ENCODE data around the gene IRF7.
A peak's percentile ranks its signal among the peaks of the same experiment; 100 is the strongest.
"Not testable (repeated sequence)": the region's sequence is repeated elsewhere in the genome, so short reads cannot be mapped to it uniquely, and the experiment has no call there.

IRF7 gene

DNA sequence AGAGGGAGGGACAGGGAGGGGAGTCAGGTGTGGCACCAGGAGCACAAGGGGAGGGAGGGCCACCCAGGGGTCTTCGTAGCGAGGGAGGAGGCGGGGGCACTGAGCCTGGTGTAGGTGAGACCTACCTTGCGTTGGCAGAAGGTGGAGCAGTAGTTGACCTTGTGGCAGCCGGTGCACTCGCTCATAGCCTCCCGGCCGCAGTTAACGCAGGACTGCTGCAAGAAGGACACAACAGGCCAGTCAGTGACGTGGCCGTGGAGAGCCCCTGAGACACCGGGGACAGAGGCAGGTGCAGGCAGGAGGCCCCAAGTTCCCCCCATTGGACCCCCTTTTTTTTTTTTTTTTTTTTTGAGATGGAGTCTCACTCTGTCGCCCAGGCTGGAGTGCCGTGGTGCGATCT, 38.1 kb upstream of the IRF7 start:
- H3K4me1 ChIP-seq (ENCODE audit: insufficient read depth, low read length): no peaks in the 10 kb centered on the region
- no peaks in the 10 kb centered on the region for H3K27me3 ChIP-seq (ENCODE audit: insufficient read depth, low read length)
- H3K9me3 ChIP-seq (ENCODE audit: insufficient read depth, low read depth, low read length): no peaks in the 10 kb centered on the region
- no peak overlapping the region for H3K4me3 ChIP-seq (ENCODE audit: low read length)
- no peak overlapping the region for H3K9ac ChIP-seq (ENCODE audit: low read depth, low read length)
- no peak overlapping the region for H3K27ac ChIP-seq (ENCODE audit: low read length)
- H3K36me3 ChIP-seq (ENCODE audit: insufficient read depth, low read depth, low read length): peaks cover 11% of the 10 kb centered on the region; the same call in 1 of the 2 replicates

DNA sequence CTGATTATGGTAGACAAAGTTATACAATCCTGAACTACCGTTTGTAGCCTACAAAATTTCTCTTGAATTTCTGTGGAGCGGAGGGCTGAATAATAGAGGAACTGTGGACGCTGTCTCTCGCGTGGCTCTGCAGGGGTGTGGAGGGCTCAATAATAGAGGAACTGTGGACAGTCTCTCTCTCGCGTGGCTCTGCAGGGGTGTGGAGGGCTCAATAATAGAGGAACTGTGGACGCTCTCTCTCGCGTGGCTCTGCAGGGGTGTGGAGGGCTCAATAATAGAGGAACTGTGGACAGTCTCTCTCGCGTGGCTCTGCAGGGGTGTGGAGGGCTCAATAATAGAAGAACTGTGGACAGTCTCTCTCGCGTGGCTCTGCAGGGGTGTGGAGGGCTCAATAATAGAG, 37.4 kb upstream of the IRF7 start:
- H3K9me3 ChIP-seq (ENCODE audit: insufficient read depth, low read depth, low read length); H3K4me1 ChIP-seq (ENCODE audit: insufficient read depth, low read length); H3K27ac ChIP-seq (ENCODE audit: low read length); H3K9ac ChIP-seq (ENCODE audit: low read depth, low read length); H3K4me3 ChIP-seq (ENCODE audit: low read length); H3K27me3 ChIP-seq (ENCODE audit: insufficient read depth, low read length): not testable (repeated sequence)
- peaks cover 11% of the 10 kb centered on the region; the same call in 1 of the 2 replicates for H3K36me3 ChIP-seq (ENCODE audit: insufficient read depth, low read depth, low read length)

GRCh38 chr11:650482-650881, 34.7 kb upstream of the IRF7 start:
- peaks cover 4% of the 10 kb centered on the region; the same call in 1 of the 2 replicates for H3K36me3 ChIP-seq (ENCODE audit: insufficient read depth, low read depth, low read length)
- no peak overlapping the region for H3K4me3 ChIP-seq (ENCODE audit: low read length)
- no peaks in the 10 kb centered on the region for H3K4me1 ChIP-seq (ENCODE audit: insufficient read depth, low read length)
- H3K9ac ChIP-seq (ENCODE audit: low read depth, low read length): no peak overlapping the region
- no peaks in the 10 kb centered on the region for H3K9me3 ChIP-seq (ENCODE audit: insufficient read depth, low read depth, low read length)
- no peak overlapping the region for H3K27ac ChIP-seq (ENCODE audit: low read length)
- no peaks in the 10 kb centered on the region for H3K27me3 ChIP-seq (ENCODE audit: insufficient read depth, low read length)

- not testable (repeated sequence) for H3K9ac ChIP-seq (ENCODE audit: low read depth, low read length); H3K4me1 ChIP-seq (ENCODE audit: insufficient read depth, low read length); H3K9me3 ChIP-seq (ENCODE audit: insufficient read depth, low read depth, low read length); H3K4me3 ChIP-seq (ENCODE audit: low read length); H3K27ac ChIP-seq (ENCODE audit: low read length); H3K36me3 ChIP-seq (ENCODE audit: insufficient read depth, low read depth, low read length); H3K27me3 ChIP-seq (ENCODE audit: insufficient read depth, low read length)
These were observed 32.0 kb upstream of the IRF7 start for GRCh38 chr11:647672-648158.

GRCh38 chr11:646214-646613, 30.5 kb upstream of the IRF7 start:
- Histone ChIP-seq H3K9ac (ENCODE audit: low read depth, low read length) (no peak overlapping the region), H3K4me1 (ENCODE audit: insufficient read depth, low read length) (no peaks in the 10 kb centered on the region), H3K27me3 (ENCODE audit: insufficient read depth, low read length) (peaks cover 4% of the 10 kb centered on the region; the same call in 1 of the 2 replicates), H3K36me3 (ENCODE audit: insufficient read depth, low read depth, low read length) (peaks cover 4% of the 10 kb centered on the region; the same call in 1 of the 2 replicates), H3K9me3 (ENCODE audit: insufficient read depth, low read depth, low read length) (no peaks in the 10 kb centered on the region), H3K4me3 (ENCODE audit: low read length) (no peak overlapping the region), H3K27ac (ENCODE audit: low read length) (no peak overlapping the region)

GRCh38 chr11:645536-645935, 29.8 kb upstream of the IRF7 start:
- Histone ChIP-seq H3K36me3 (ENCODE audit: insufficient read depth, low read depth, low read length) (peaks cover 4% of the 10 kb centered on the region; the same call in 1 of the 2 replicates), H3K9ac (ENCODE audit: low read depth, low read length) (no peak overlapping the region), H3K27ac (ENCODE audit: low read length) (no peak overlapping the region)

DNA sequence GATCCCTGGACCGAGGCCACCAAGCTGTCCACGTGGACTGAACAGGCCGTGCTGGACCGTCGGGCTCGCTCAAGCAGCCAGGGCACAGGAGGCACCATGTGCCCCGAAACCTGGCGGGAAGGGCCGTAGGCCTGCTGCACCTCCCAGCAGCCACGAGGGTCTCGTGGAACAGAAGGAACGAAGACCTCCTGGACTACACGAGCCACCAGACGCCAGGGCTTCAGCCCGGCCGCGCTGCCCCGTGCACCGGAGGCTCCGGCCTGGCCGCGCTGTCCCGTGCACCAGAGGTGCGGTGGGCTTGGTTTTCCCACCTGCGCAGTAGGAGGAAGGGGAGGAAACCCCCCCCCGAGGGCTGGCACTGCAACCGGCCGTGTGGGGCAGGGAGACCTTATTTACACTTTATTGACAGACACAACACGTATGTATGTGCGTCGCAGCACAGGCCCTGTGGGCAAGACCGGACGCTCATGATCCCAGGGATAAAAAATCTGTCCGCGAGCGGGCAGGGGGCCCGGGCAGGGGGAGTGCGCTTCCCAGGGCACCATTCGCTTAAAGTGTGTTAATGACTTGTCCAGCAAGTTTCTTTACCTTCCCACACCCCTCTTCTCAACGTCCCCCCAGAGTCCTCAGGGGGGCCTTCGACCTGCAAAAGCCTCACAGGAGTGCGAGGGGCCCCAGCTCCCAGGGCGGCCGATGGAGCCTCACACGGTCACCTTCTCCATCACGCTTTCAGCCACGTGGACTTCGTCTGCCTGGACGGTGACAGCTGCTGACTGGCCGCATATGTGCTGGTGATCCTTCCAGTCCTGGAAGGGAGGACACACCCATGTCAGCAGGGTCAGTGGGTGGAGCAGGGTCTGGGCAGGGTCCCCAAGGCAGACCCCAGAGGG, 28.3 kb upstream of the IRF7 start:
- Histone ChIP-seq H3K36me3 (ENCODE audit: insufficient read depth, low read depth, low read length) (no peaks in the 10 kb centered on the region), H3K27me3 (ENCODE audit: insufficient read depth, low read length) (peaks cover 23% of the 10 kb centered on the region), H3K4me1 (ENCODE audit: insufficient read depth, low read length) (no peaks in the 10 kb centered on the region), H3K4me3 (ENCODE audit: low read length) (no peak overlapping the region), H3K9ac (ENCODE audit: low read depth, low read length) (no peak overlapping the region), H3K27ac (ENCODE audit: low read length) (no peak overlapping the region), H3K9me3 (ENCODE audit: insufficient read depth, low read depth, low read length) (no peaks in the 10 kb centered on the region)

More at GRCh38 chr11:645536-645935, 29.8 kb upstream of the IRF7 start:
- no peak overlapping the region for H3K4me3 ChIP-seq (ENCODE audit: low read length)
- peaks cover 11% of the 10 kb centered on the region; the same call in 1 of the 2 replicates for H3K27me3 ChIP-seq (ENCODE audit: insufficient read depth, low read length)
- no peaks in the 10 kb centered on the region for H3K4me1 ChIP-seq (ENCODE audit: insufficient read depth, low read length)
- no peaks in the 10 kb centered on the region for H3K9me3 ChIP-seq (ENCODE audit: insufficient read depth, low read depth, low read length)

DNA sequence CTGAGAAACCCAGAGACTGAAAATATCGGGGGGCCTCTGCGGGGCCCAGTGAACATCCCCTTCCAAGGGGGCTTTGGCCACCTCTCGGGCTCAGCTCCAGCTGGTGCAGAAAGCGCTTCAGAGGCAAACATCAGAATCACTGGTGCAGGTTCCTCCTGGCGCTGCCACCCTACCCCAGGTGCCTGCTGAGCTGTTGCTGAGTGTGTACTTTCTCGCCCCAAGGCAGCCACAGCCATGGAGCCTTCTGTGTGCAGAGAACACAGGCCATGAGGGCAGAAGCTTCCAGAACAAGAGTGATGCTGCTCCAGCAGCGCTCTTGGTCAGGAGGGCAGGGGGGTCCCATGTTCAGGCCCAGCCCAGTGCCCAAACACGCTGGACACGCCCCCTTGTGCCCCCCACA, 27.6 kb upstream of the IRF7 start:
- no peaks in the 10 kb centered on the region for H3K36me3 ChIP-seq (ENCODE audit: insufficient read depth, low read depth, low read length)
- H3K27ac ChIP-seq (ENCODE audit: low read length): no peak overlapping the region
- H3K4me3 ChIP-seq (ENCODE audit: low read length): no peak overlapping the region
- peaks cover 31% of the 10 kb centered on the region for H3K27me3 ChIP-seq (ENCODE audit: insufficient read depth, low read length)
- H3K9me3 ChIP-seq (ENCODE audit: insufficient read depth, low read depth, low read length): no peaks in the 10 kb centered on the region
- no peak overlapping the region for H3K9ac ChIP-seq (ENCODE audit: low read depth, low read length)
- H3K4me1 ChIP-seq (ENCODE audit: insufficient read depth, low read length): peaks cover 1% of the 10 kb centered on the region; the same call in 1 of the 2 replicates

DNA sequence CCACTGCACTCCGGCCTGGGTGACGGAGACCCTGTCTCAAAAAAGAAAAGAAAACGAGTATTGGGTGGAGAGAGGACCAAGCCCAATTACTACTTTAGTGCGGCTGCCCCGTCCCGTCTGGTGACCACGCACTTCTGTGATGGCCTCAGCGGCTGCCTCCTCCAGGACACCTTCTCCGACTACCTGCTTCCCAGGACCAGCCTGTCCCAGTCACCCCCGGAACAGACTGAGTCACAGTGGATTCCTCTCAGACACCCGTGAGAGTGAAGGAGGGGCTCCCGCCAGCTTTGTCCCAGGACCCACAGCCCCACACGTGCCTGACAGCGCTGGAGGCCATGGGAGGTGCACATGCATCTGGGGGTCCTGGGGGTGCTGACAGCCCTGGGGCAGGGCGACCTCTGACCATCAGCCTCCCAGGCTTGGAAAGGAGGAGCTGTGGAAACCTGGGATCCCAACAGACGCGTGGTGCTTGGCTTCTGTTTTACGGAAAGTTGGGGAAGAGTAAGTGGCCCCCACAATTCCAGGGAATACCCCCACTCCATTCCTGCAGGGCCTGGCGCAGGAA, 26.1 kb upstream of the IRF7 start:
- Histone ChIP-seq H3K4me1 (ENCODE audit: insufficient read depth, low read length) (peaks cover 4% of the 10 kb centered on the region; the same call in 1 of the 2 replicates), H3K27ac (ENCODE audit: low read length) (no peak overlapping the region), H3K36me3 (ENCODE audit: insufficient read depth, low read depth, low read length) (no peaks in the 10 kb centered on the region)

DNA sequence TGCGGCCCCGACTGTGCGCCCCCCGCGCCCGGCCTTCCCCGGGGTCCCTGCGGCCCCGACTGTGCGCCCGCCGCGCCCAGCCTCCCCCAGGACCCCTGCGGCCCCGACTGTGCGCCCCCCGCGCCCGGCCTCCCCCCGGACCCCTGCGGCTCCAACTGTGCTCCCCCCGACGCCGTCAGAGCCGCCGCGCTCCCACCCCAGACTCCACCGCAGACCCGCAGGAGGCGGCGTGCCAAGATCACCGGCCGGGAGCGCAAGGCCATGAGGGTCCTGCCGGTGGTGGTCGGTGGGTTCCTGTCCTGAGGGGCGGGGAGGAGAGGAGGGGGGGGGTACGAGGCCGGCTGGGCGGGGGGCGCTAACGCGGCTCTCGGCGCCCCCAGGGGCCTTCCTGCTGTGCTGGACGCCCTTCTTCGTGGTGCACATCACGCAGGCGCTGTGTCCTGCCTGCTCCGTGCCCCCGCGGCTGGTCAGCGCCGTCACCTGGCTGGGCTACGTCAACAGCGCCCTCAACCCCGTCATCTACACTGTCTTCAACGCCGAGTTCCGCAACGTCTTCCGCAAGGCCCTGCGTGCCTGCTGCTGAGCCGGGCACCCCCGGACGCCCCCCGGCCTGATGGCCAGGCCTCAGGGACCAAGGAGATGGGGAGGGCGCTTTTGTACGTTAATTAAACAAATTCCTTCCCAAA, 24.4 kb upstream of the IRF7 start:
- Histone ChIP-seq H3K27ac (ENCODE audit: low read length) (no peak overlapping the region), H3K9me3 (ENCODE audit: insufficient read depth, low read depth, low read length) (no peaks in the 10 kb centered on the region), H3K36me3 (ENCODE audit: insufficient read depth, low read depth, low read length) (no peaks in the 10 kb centered on the region), H3K4me1 (ENCODE audit: insufficient read depth, low read length) (peaks cover 4% of the 10 kb centered on the region; the same call in 1 of the 2 replicates), H3K4me3 (ENCODE audit: low read length) (peak overlapping the region; percentile 26; the same call in 1 of the 2 replicates), H3K27me3 (ENCODE audit: insufficient read depth, low read length) (peaks cover 63% of the 10 kb centered on the region), H3K9ac (ENCODE audit: low read depth, low read length) (no peak overlapping the region)

More for the DNA sequence above, 26.1 kb upstream of the IRF7 start:
- no peak overlapping the region for H3K9ac ChIP-seq (ENCODE audit: low read depth, low read length)
- no peaks in the 10 kb centered on the region for H3K9me3 ChIP-seq (ENCODE audit: insufficient read depth, low read depth, low read length)
- no peak overlapping the region for H3K4me3 ChIP-seq (ENCODE audit: low read length)
- H3K27me3 ChIP-seq (ENCODE audit: insufficient read depth, low read length): peaks cover 45% of the 10 kb centered on the region

- Histone ChIP-seq H3K36me3 (ENCODE audit: insufficient read depth, low read depth, low read length) (no peaks in the 10 kb centered on the region), H3K4me3 (ENCODE audit: low read length) (peak overlapping the region; percentile 62; the same call in 1 of the 2 replicates), H3K27me3 (ENCODE audit: insufficient read depth, low read length) (peaks cover 70% of the 10 kb centered on the region), H3K9me3 (ENCODE audit: insufficient read depth, low read depth, low read length) (no peaks in the 10 kb centered on the region), H3K9ac (ENCODE audit: low read depth, low read length) (peak overlapping the region; percentile 12; the same call in 1 of the 2 replicates), H3K27ac (ENCODE audit: low read length) (no peak overlapping the region), H3K4me1 (ENCODE audit: insufficient read depth, low read length) (peaks cover 4% of the 10 kb centered on the region; the same call in 1 of the 2 replicates)
These were observed 23.7 kb upstream of the IRF7 start for GRCh38 chr11:639332-639955.
